Measurements from ENCODE around the gene TSPO2. TPM values are rescaled to one million over a fixed set of nuclear protein-coding genes. Genes with fewer than 3 reads are reported as not detected.
A peak's percentile ranks its signal among the peaks of the same experiment; 100 is the strongest.

Gene TSPO2
- total RNA-seq, 4 donors from 2014 or later = not detected

GRCh38 chr6:41049955-41050354 lies 7.7 kb downstream of the TSPO2 start:
- no peak for DNase-seq (ENCODE audit: extremely low spot score)
- 81% methylated on average over 7 of the region's 7 CpGs for WGBS
- H3K27me3 ChIP-seq = no peaks in the 10 kb centered on the region
- no peaks in the 10 kb centered on the region for H3K36me3 ChIP-seq
- intact Hi-C loops (cut with DNase I) = no loop called here
- peaks cover 27 to 41% (median 32%) of the 10 kb centered on the region in 4 donors for H3K4me1 ChIP-seq
- H3K27ac ChIP-seq (replicated peaks in 1 of 4) = no peak overlapping the region
- no peaks in the 10 kb centered on the region for H3K9me3 ChIP-seq
- no peak overlapping the region for H3K4me3 ChIP-seq
- TF ChIP-seq POLR2AphosphoS5 (IDR thresholded peaks at IDR 0.05) = no peak
- no peak for TF ChIP-seq CTCF (IDR thresholded peaks at IDR 0.05)
- TF ChIP-seq POLR2A (IDR thresholded peaks at IDR 0.05; ENCODE audit: low read depth) = no peak
- TF ChIP-seq EP300 (IDR thresholded peaks at IDR 0.05) = no peak

GRCh38 chr6:41050536-41050935 lies 8.3 kb downstream of the TSPO2 start:
- WGBS = 82% methylated on average over 3 of the region's 3 CpGs
- H3K4me1 ChIP-seq = peaks cover 32 to 47% (median 36%) of the 10 kb centered on the region in 4 donors
- H3K36me3 ChIP-seq = no peaks in the 10 kb centered on the region
- intact Hi-C loops (cut with DNase I) = no loop called here
- H3K27me3 ChIP-seq = no peaks in the 10 kb centered on the region
- no peak for DNase-seq (ENCODE audit: extremely low spot score)
- H3K27ac ChIP-seq (replicated peaks in 1 of 4) = no peak overlapping the region
- TF ChIP-seq POLR2A (IDR thresholded peaks at IDR 0.05; ENCODE audit: low read depth) (no peak), POLR2AphosphoS5 (IDR thresholded peaks at IDR 0.05) (no peak), CTCF (IDR thresholded peaks at IDR 0.05) (no peak), EP300 (IDR thresholded peaks at IDR 0.05) (no peak)
- no peak overlapping the region for H3K4me3 ChIP-seq
- H3K9me3 ChIP-seq = no peaks in the 10 kb centered on the region

GRCh38 chr6:41051873-41052272 lies 9.6 kb downstream of the TSPO2 start:
- no peak for DNase-seq (ENCODE audit: extremely low spot score)
- Histone ChIP-seq H3K36me3 (no peaks in the 10 kb centered on the region), H3K4me1 (peaks cover 32 to 60% (median 49%) of the 10 kb centered on the region in 4 donors), H3K27ac (replicated peaks in 1 of 4) (no peak overlapping the region), H3K27me3 (no peaks in the 10 kb centered on the region), H3K9me3 (no peaks in the 10 kb centered on the region), H3K4me3 (no peak overlapping the region)
- 80% methylated on average over 5 of the region's 5 CpGs for WGBS
- no peak for TF ChIP-seq CTCF (IDR thresholded peaks at IDR 0.05)
- TF ChIP-seq POLR2AphosphoS5 (IDR thresholded peaks at IDR 0.05) = no peak
- TF ChIP-seq POLR2A (IDR thresholded peaks at IDR 0.05; ENCODE audit: low read depth) = no peak
- TF ChIP-seq EP300 (IDR thresholded peaks at IDR 0.05) = no peak
- intact Hi-C loops (cut with DNase I) = no loop called here

GRCh38 chr6:41053041-41053440 lies 10.8 kb downstream of the TSPO2 start, which contains the start of gene APOBEC2:
Gene APOBEC2, plus strand, starts transcription at chr6:41053202. Its CDS starts 146 bp downstream, at chr6:41053348.
- peaks cover 0 to 8% (median 0%) of the 10 kb centered on the region in 4 donors for H3K36me3 ChIP-seq
- 47% methylated on average over 5 of the region's 5 CpGs for WGBS
- H3K4me3 ChIP-seq = no peak within 1 kb of the TSS
- intact Hi-C loops (cut with DNase I) = no loop called here
- peaks cover 32 to 69% (median 57%) of the 10 kb centered on the region in 4 donors for H3K4me1 ChIP-seq
- peak within 1 kb of the TSS; percentile 40 to 74 (median 58) for H3K27ac ChIP-seq (replicated peaks in 1 of 4)
- DNase-seq (ENCODE audit: extremely low spot score) = no peak
- H3K9me3 ChIP-seq = no peaks in the 10 kb centered on the region
- TF ChIP-seq POLR2AphosphoS5 (IDR thresholded peaks at IDR 0.05) (peak in 1 of 2 donors; percentile 36), EP300 (IDR thresholded peaks at IDR 0.05) (no peak), CTCF (IDR thresholded peaks at IDR 0.05) (no peak)
- no peaks in the 10 kb centered on the region for H3K27me3 ChIP-seq

- no peak overlapping the region for H3K4me3 ChIP-seq
- H3K9me3 ChIP-seq = no peaks in the 10 kb centered on the region
- WGBS = 90% methylated on average over 3 of the region's 3 CpGs
- TF ChIP-seq EP300 (IDR thresholded peaks at IDR 0.05) = no peak
- TF ChIP-seq POLR2AphosphoS5 (IDR thresholded peaks at IDR 0.05) = no peak
- no peak for TF ChIP-seq POLR2A (IDR thresholded peaks at IDR 0.05; ENCODE audit: low read depth)
- TF ChIP-seq CTCF (IDR thresholded peaks at IDR 0.05) = no peak
- peak overlapping the region; percentile 60 to 74 (median 62) for H3K27ac ChIP-seq (replicated peaks in 1 of 4)
- H3K27me3 ChIP-seq = no peaks in the 10 kb centered on the region
- intact Hi-C loops (cut with DNase I) = no loop called here
- no peak for DNase-seq (ENCODE audit: extremely low spot score)
- peaks cover 29 to 78% (median 68%) of the 10 kb centered on the region in 4 donors for H3K4me1 ChIP-seq
- peaks cover 0 to 10% (median 0%) of the 10 kb centered on the region in 4 donors for H3K36me3 ChIP-seq
Observed at GRCh38 chr6:41054511-41054910, 12.2 kb downstream of the TSPO2 start.

Measured in esophagus muscularis mucosa (tissue), 4 donors.